GM23248 (cell line): ENCODE measurements around the gene CCDC47. TPM values are rescaled to one million over a fixed set of nuclear protein-coding genes. Genes with fewer than 3 reads are reported as not detected.

Source experiments
- DNase-seq: peaks from one replicate; pipeline ENCODE4 v3.0.0-alpha.2; 2015
- H2AFZ ChIP-seq: fragments of 200-600 bp; sonication (generic); 2 replicates; pipeline ENCODE4 v1.6.1; 2016; ENCODE audit warnings: antibody characterized with exemption
- H3F3A ChIP-seq: fragments of 200-600 bp; sonication (generic); 2 replicates; pipeline ENCODE4 v1.6.1; 2016; ENCODE audit warnings: mild to moderate bottlenecking, antibody characterized with exemption, mixed run types; ENCODE audit not compliant: insufficient read depth
- H3K27ac ChIP-seq: fragments of 200-600 bp; sonication (generic); 2 replicates; pipeline ENCODE4 v1.5.1; 2016; ENCODE audit warnings: mild to moderate bottlenecking
- H3K27me3 ChIP-seq: fragments of 200-600 bp; sonication (generic); replicated peaks from 2 replicates; pipeline ENCODE4 v1.6.1; 2016; ENCODE audit warnings: mild to moderate bottlenecking; ENCODE audit not compliant: insufficient read depth
- H3K36me3 ChIP-seq: fragments of 200-600 bp; sonication (generic); 2 replicates; pipeline ENCODE4 v1.6.1; 2016; ENCODE audit warnings: low read depth, mild to moderate bottlenecking
- H3K4me1 ChIP-seq: fragments of 200-600 bp; sonication (generic); 2 replicates; pipeline ENCODE4 v1.6.1; 2016; ENCODE audit warnings: mild to moderate bottlenecking; ENCODE audit not compliant: insufficient read depth
- H3K4me2 ChIP-seq: fragments of 200-600 bp; sonication (generic); one replicate; pipeline ENCODE4 v1.6.1; 2016; ENCODE audit warnings: mild to moderate bottlenecking; ENCODE audit not compliant: unreplicated experiment
- H3K4me3 ChIP-seq: fragments of 200-600 bp; sonication (generic); 2 replicates; pipeline ENCODE4 v1.5.1; 2016; ENCODE audit warnings: mild to moderate bottlenecking
- H3K79me2 ChIP-seq: fragments of 200-600 bp; sonication (generic); 2 replicates; pipeline ENCODE4 v1.6.1; 2016; ENCODE audit warnings: mild to moderate bottlenecking; ENCODE audit not compliant: insufficient read depth
- H3K9ac ChIP-seq: fragments of 200-600 bp; sonication (generic); 2 replicates; pipeline ENCODE4 v1.6.1; 2016; ENCODE audit warnings: mild to moderate bottlenecking
- H3K9me2 ChIP-seq: fragments of 200-600 bp; sonication (generic); 2 replicates; pipeline ENCODE4 v1.6.1; 2016; ENCODE audit warnings: mixed run types, mild to moderate bottlenecking, moderate library complexity; ENCODE audit not compliant: insufficient read depth
- H3K9me3 ChIP-seq: fragments of 200-600 bp; sonication (generic); one replicate; pipeline ENCODE4 v1.6.1; 2017; ENCODE audit warnings: low read depth
- H4K20me1 ChIP-seq: fragments of 200-600 bp; sonication (generic); 2 replicates; pipeline ENCODE4 v1.6.0; 2016; ENCODE audit not compliant: insufficient read depth
- EZH2 ChIP-seq: fragments of 200-600 bp; sonication (generic); IDR thresholded peaks from 2 replicates; pipeline ENCODE4 v1.6.1; 2018; ENCODE audit warnings: antibody characterized with exemption, mild to moderate bottlenecking; ENCODE audit not compliant: insufficient read depth, poor library complexity, severe bottlenecking
- EZH2phosphoT487 ChIP-seq: fragments of 200-600 bp; sonication (generic); IDR thresholded peaks from 2 replicates; pipeline ENCODE4 v1.6.1; 2018; ENCODE audit warnings: antibody characterized with exemption, moderate library complexity, mild to moderate bottlenecking, low read depth; ENCODE audit not compliant: insufficient read depth
- WGBS, 2 experiments: methylation state at CpG; one replicate each; pipeline ENCODE4 v1.1.6; 2015 to 2017; ENCODE audit warnings: low lambda C conversion rate in 2 of 2, low coverage in 1 of 2; ENCODE audit errors: missing lambda C conversion rate in 2 of 2; 5-methylcytosine and 5-hydroxymethylcytosine counted together
- in situ Hi-C: fragments of 300-500 bp; cut with MboI; formaldehyde crosslinking; loops from 2 replicates; pipeline ENCODE4 v1.15.0; 2020
- polyA plus RNA-seq: library from polyadenylated mRNA; unstranded; fragments of >200 nt; fragmentation: Nextera tagmentation; extraction: Ambion mirVana; gene quantifications from 2 replicates; pipeline ENCODE4 v1.2.1, GENCODE V29; 2016
- total RNA-seq: library from RNA; depleted of rRNA; stranded (reverse); fragments of >200 nt; shearing (Covaris generic); gene quantifications from 2 replicates; pipeline ENCODE4 v1.2.3, GENCODE V29; 2014

CCDC47 gene
- total and polyA plus RNA-seq, 2 experiments from 2014 or later, result 60.5 to 72.2 TPM

GRCh38 chr17:63754046-63754445 is 19.4 kb downstream of the CCDC47 start:
- no peak overlapping the region for H3K9ac ChIP-seq
- H3K79me2 ChIP-seq, result peaks cover 32% of the 10 kb centered on the region; the same call in 1 of the 2 replicates
- WGBS, 2 experiments, result 96 to 97% methylated on average over 3 of the region's 3 CpGs
- no peak overlapping the region for H3K4me2 ChIP-seq
- peaks cover 76% of the 10 kb centered on the region for H3K36me3 ChIP-seq
- H3K27ac ChIP-seq, result no peak overlapping the region
- H3K27me3 ChIP-seq, result no peaks in the 10 kb centered on the region
- H3K9me3 ChIP-seq, result no peaks in the 10 kb centered on the region
- TF ChIP-seq EZH2phosphoT487 (no peak), EZH2 (no peak)
- no peak for DNase-seq
- H3K4me3 ChIP-seq, result no peak overlapping the region
- no peak overlapping the region for H2AFZ ChIP-seq
- H3K9me2 ChIP-seq, result no peaks in the 10 kb centered on the region
- no peaks in the 10 kb centered on the region for H3F3A ChIP-seq
- H4K20me1 ChIP-seq, result no peaks in the 10 kb centered on the region
- in situ Hi-C loops, result no loop called here
- H3K4me1 ChIP-seq, result no peaks in the 10 kb centered on the region

GRCh38 chr17:63753215-63753614 is 20.2 kb downstream of the CCDC47 start:
- peaks cover 71% of the 10 kb centered on the region for H3K36me3 ChIP-seq
- no peak overlapping the region for H3K4me3 ChIP-seq
- H3K27ac ChIP-seq, result no peak overlapping the region
- 0 out of 2 replicates have a peak, but pooled peaks cover 26% of the 10 kb centered on the region for H3K79me2 ChIP-seq
- no peak overlapping the region for H2AFZ ChIP-seq
- TF ChIP-seq EZH2phosphoT487, result no peak
- TF ChIP-seq EZH2, result no peak
- H3K9me2 ChIP-seq, result no peaks in the 10 kb centered on the region
- no peaks in the 10 kb centered on the region for H3K4me1 ChIP-seq
- H3K27me3 ChIP-seq, result no peaks in the 10 kb centered on the region
- H4K20me1 ChIP-seq, result no peaks in the 10 kb centered on the region
- in situ Hi-C loops, result no loop called here
- no peaks in the 10 kb centered on the region for H3F3A ChIP-seq
- WGBS, 2 experiments, result 100% methylated on average over 1 of the region's 1 CpG
- peak; percentile 27 for DNase-seq
- H3K9ac ChIP-seq, result no peak overlapping the region
- H3K9me3 ChIP-seq, result no peaks in the 10 kb centered on the region
- H3K4me2 ChIP-seq, result no peak overlapping the region

- TF ChIP-seq EZH2 (no peak), EZH2phosphoT487 (no peak)
- Histone ChIP-seq H4K20me1 (no peaks in the 10 kb centered on the region), H3K27me3 (no peaks in the 10 kb centered on the region), H3K36me3 (peaks cover 66% of the 10 kb centered on the region), H3K9me2 (no peaks in the 10 kb centered on the region), H2AFZ (no peak overlapping the region), H3K4me2 (no peak overlapping the region), H3K9me3 (no peaks in the 10 kb centered on the region), H3K27ac (no peak overlapping the region), H3K79me2 (0 out of 2 replicates have a peak, but pooled peaks cover 23% of the 10 kb centered on the region), H3K4me3 (no peak overlapping the region), H3K4me1 (no peaks in the 10 kb centered on the region), H3K9ac (no peak overlapping the region), H3F3A (peaks cover under 1% of the 10 kb centered on the region; the same call in 1 of the 2 replicates)
- in situ Hi-C loops, result no loop called here
- DNase-seq, result no peak
- 93 to 96% methylated on average over 1 of the region's 1 CpG for WGBS, 2 experiments
Observed at GRCh38 chr17:63752707-63753106, 20.7 kb downstream of the CCDC47 start.

- H3K36me3 ChIP-seq, result peaks cover 70% of the 10 kb centered on the region
- H3K79me2 ChIP-seq, result 0 out of 2 replicates have a peak, but pooled peaks cover 20% of the 10 kb centered on the region
- no peaks in the 10 kb centered on the region for H3K27me3 ChIP-seq
- peaks cover 4% of the 10 kb centered on the region; the same call in 1 of the 2 replicates for H3F3A ChIP-seq
- no peak overlapping the region for H2AFZ ChIP-seq
- no peaks in the 10 kb centered on the region for H4K20me1 ChIP-seq
- H3K27ac ChIP-seq, result no peak overlapping the region
- no peaks in the 10 kb centered on the region for H3K9me3 ChIP-seq
- H3K4me2 ChIP-seq, result no peak overlapping the region
- no peaks in the 10 kb centered on the region for H3K9me2 ChIP-seq
- no peak overlapping the region for H3K4me3 ChIP-seq
- DNase-seq, result no peak
- H3K4me1 ChIP-seq, result no peaks in the 10 kb centered on the region
- 91 to 93% methylated on average over 8 of the region's 8 CpGs for WGBS, 2 experiments
- no peak for TF ChIP-seq EZH2phosphoT487
- TF ChIP-seq EZH2, result no peak
- in situ Hi-C loops, result no loop called here
- no peak overlapping the region for H3K9ac ChIP-seq
Observed at GRCh38 chr17:63751806-63752205, 21.6 kb downstream of the CCDC47 start.
